Lower lobe of right lung (tissue), 2 donors: Measurements from ENCODE around the gene TNFRSF19. TPM values are rescaled to one million over a fixed set of nuclear protein-coding genes. Genes with fewer than 3 reads are reported as not detected.
"Not testable (repeated sequence)": the region's sequence is repeated elsewhere in the genome, so short reads cannot be mapped to it uniquely, and the experiment has no call there.

Source experiments
- ATAC-seq, 2 donors: fragments of 200-7000 bp; cut with Tn5 transposase; one replicate each; pipeline ENCODE4 v1.9.1; 2020 to 2022; ENCODE audit warnings: mild to moderate bottlenecking in 2 of 2, moderate library complexity in 2 of 2
- DNase-seq: peaks from one replicate; pipeline ENCODE4 v3.0.0-alpha.2; 2020
- H3K27ac ChIP-seq: fragments of 200-600 bp; one replicate; pipeline ENCODE4 v1.8.0; 2022
- H3K27me3 ChIP-seq: fragments of 200-600 bp; one replicate; pipeline ENCODE4 v1.8.0; 2022; ENCODE audit warnings: low read depth
- H3K36me3 ChIP-seq: fragments of 200-600 bp; one replicate; pipeline ENCODE4 v1.8.0; 2022; ENCODE audit warnings: mild to moderate bottlenecking
- H3K4me1 ChIP-seq: fragments of 200-600 bp; one replicate; pipeline ENCODE4 v1.8.0; 2022
- H3K4me3 ChIP-seq: fragments of 200-600 bp; one replicate; pipeline ENCODE4 v1.8.0; 2022; ENCODE audit warnings: mild to moderate bottlenecking
- H3K9me3 ChIP-seq: fragments of 200-600 bp; one replicate; pipeline ENCODE4 v1.8.0; 2022
- intact Hi-C: fragments of 100-400 bp; cut with DNase I; formaldehyde crosslinking; loops from one replicate; pipeline ENCODE4 v1.11.0; 2022
- total RNA-seq: library from RNA; stranded (reverse); fragmentation: NEBNext Ultra II Directional; extraction: Animal tissue kit (Norgen Biotek cat#: 25700); gene quantifications from one replicate; pipeline ENCODE4 v1.2.1, GENCODE V29; 2021
- TF ChIP-seq, protein P1 (sequence below): fragments of 200-600 bp; IDR thresholded peaks from one replicate; pipeline ENCODE4 v1.8.0; 2022; ENCODE audit warnings: antibody characterized with exemption, mild to moderate bottlenecking
- donor health status: DM: no; HTN: yes; CAD: no; lungs with severe emphysema.

Gene TNFRSF19
- total RNA-seq, 1 donor from 2014 or later: 21.1 TPM

- Histone ChIP-seq H3K36me3 (no peaks in the 10 kb centered on the region), H3K9me3 (no peaks in the 10 kb centered on the region), H3K4me1 (no peaks in the 10 kb centered on the region), H3K27ac (no peak overlapping the region), H3K4me3 (no peak overlapping the region), H3K27me3 (no peaks in the 10 kb centered on the region)
- no peak for ATAC-seq
- intact Hi-C loops: no loop called here
- no peak for DNase-seq
- TF ChIP-seq, protein P1, sequence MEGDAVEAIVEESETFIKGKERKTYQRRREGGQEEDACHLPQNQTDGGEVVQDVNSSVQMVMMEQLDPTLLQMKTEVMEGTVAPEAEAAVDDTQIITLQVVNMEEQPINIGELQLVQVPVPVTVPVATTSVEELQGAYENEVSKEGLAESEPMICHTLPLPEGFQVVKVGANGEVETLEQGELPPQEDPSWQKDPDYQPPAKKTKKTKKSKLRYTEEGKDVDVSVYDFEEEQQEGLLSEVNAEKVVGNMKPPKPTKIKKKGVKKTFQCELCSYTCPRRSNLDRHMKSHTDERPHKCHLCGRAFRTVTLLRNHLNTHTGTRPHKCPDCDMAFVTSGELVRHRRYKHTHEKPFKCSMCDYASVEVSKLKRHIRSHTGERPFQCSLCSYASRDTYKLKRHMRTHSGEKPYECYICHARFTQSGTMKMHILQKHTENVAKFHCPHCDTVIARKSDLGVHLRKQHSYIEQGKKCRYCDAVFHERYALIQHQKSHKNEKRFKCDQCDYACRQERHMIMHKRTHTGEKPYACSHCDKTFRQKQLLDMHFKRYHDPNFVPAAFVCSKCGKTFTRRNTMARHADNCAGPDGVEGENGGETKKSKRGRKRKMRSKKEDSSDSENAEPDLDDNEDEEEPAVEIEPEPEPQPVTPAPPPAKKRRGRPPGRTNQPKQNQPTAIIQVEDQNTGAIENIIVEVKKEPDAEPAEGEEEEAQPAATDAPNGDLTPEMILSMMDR: no peak
Measured at GRCh38 chr13:23586336-23586735, 16.1 kb downstream of the TNFRSF19 start.

DNA sequence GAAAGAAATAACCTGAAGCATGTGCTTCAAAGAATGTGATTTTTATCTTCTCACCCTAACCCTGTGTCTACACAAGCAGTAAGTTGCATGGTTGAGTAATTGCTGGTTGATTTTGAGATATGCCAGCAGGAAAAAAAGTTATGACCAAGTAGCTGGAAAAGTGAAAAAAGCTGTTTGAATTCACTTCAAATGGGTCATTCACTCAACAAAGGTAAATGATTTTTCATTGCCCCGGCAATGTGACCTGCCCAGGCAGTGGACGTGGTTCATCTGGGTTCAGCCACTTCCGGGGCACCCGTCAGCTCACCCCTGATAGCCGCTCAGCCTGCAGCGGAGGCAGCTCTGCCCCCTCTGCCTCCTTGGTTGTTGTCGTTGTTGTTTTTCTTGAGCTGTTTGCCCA is 18.5 kb downstream of the TNFRSF19 start:
- DNase-seq (no peak), ATAC-seq (no peak)
- Histone ChIP-seq H3K4me3 (no peak overlapping the region), H3K36me3 (no peaks in the 10 kb centered on the region), H3K27ac (no peak overlapping the region), H3K9me3 (no peaks in the 10 kb centered on the region), H3K4me1 (no peaks in the 10 kb centered on the region), H3K27me3 (no peaks in the 10 kb centered on the region)
- TF ChIP-seq, protein P1: no peak
- intact Hi-C loops: no loop called here

GRCh38 chr13:23592596-23592995 is 22.4 kb downstream of the TNFRSF19 start:
- ATAC-seq: no peak
- Histone ChIP-seq H3K27me3 (no peaks in the 10 kb centered on the region), H3K4me3 (no peak overlapping the region), H3K27ac (no peak overlapping the region), H3K4me1 (no peaks in the 10 kb centered on the region), H3K36me3 (no peaks in the 10 kb centered on the region), H3K9me3 (no peaks in the 10 kb centered on the region)
- DNase-seq: no peak
- TF ChIP-seq, protein P1: no peak
- intact Hi-C loops: no loop called here

DNA sequence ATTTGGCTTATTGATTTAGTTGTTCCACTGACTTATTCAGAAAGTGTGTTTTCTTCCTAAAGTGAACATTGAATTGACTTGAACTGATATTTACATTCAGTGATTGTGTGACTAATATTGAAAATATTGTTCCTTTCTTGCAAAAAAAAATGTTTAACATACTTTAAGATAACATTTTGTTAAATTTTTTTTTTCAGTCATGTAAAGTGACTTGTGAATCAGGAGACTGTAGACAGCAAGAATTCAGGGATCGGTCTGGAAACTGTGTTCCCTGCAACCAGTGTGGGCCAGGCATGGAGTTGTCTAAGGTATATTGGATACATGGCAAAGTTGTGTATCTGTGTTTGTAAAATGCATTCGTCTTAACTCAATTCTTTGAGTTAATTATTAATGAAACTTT is 22.9 kb downstream of the TNFRSF19 start:
- TF ChIP-seq, protein P1: no peak
- H3K27ac ChIP-seq: no peak overlapping the region

DNA sequence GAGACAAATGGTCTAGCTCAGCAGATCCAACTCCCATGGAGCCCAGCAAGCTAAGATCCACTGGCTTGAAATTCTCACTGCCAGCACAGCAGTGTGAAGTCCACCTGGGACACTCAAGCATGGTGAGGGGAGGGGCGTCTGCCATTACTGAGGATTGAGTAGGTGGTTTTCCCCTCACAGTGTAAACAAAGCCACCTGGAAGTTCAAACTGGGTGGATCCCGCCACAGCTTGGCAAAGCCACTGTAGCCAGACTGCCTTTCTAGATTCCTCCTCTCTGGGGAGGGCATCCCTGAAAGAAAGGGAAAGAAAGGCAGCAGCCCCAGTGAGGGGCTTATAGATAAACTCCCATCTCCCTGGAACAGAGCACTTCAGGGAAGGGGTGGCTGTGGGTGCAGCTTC is 24.1 kb downstream of the TNFRSF19 start:
- H3K27ac ChIP-seq, ATAC-seq, DNase-seq, H3K36me3 ChIP-seq, intact Hi-C loops, H3K4me1 ChIP-seq, H3K27me3 ChIP-seq, H3K4me3 ChIP-seq, H3K9me3 ChIP-seq: not testable (repeated sequence)

More for the DNA sequence above, 22.9 kb downstream of the TNFRSF19 start:
- H3K36me3 ChIP-seq: no peaks in the 10 kb centered on the region
- H3K27me3 ChIP-seq: no peaks in the 10 kb centered on the region
- no peak for ATAC-seq
- H3K9me3 ChIP-seq: no peaks in the 10 kb centered on the region
- DNase-seq: no peak
- no peak overlapping the region for H3K4me3 ChIP-seq
- H3K4me1 ChIP-seq: no peaks in the 10 kb centered on the region
- intact Hi-C loops: no loop called here

- ATAC-seq (no peak), DNase-seq (no peak)
- intact Hi-C loops: no loop called here
Measured at GRCh38 chr13:23598369-23598768, 28.2 kb downstream of the TNFRSF19 start.

More at GRCh38 chr13:23598369-23598768, 28.2 kb downstream of the TNFRSF19 start:
- TF ChIP-seq, protein P1: no peak
- Histone ChIP-seq H3K36me3 (no peaks in the 10 kb centered on the region), H3K4me3 (no peak overlapping the region), H3K27me3 (no peaks in the 10 kb centered on the region), H3K27ac (no peak overlapping the region), H3K4me1 (no peaks in the 10 kb centered on the region), H3K9me3 (no peaks in the 10 kb centered on the region)
